WTC11 (cell line): Measurements from ENCODE around the gene NEK6. TPM values are rescaled to one million over a fixed set of nuclear protein-coding genes. Genes with fewer than 3 reads are reported as not detected.

Experiments
- ATAC-seq: fragments of 200-7000 bp; cut with Tn5 transposase; 2 replicates; pipeline ENCODE4 v1.10.0; 2021; ENCODE audit warnings: mild to moderate bottlenecking, moderate library complexity
- CTCF ChIA-PET: fragments of 300-600 bp; sonication (Branson Sonifier 250); formaldehyde crosslinking; loops from one replicate; lab custom pipeline; 2021; ENCODE audit warnings: antibody characterized with exemption; lab: Charles Lee
- POLR2A ChIA-PET: fragments of 350-600 bp; sonication (Branson Sonifier 250); formaldehyde crosslinking; loops from one replicate; lab custom pipeline; 2021; ENCODE audit warnings: antibody characterized with exemption; lab: Charles Lee
- DNase-seq: peaks from one replicate; pipeline ENCODE4 v3.0.0; 2021; ENCODE audit warnings: low spot score
- H3K27ac Mint-ChIP-seq: 2 replicates; pipeline ENCODE4 v1.8.0; 2021; ENCODE audit warnings: mixed read lengths
- H3K27me3 Mint-ChIP-seq: 2 replicates; pipeline ENCODE4 v1.8.0; 2021; ENCODE audit warnings: low read depth, mild to moderate bottlenecking, moderate library complexity, mixed read lengths
- H3K36me3 Mint-ChIP-seq: 2 replicates; pipeline ENCODE4 v1.8.0; 2021; ENCODE audit warnings: mixed read lengths
- H3K4me1 Mint-ChIP-seq: 2 replicates; pipeline ENCODE4 v1.8.0; 2022; ENCODE audit warnings: mixed read lengths
- H3K4me3 Mint-ChIP-seq: 2 replicates; pipeline ENCODE4 v1.8.0; 2021; ENCODE audit warnings: mild to moderate bottlenecking, moderate library complexity, mixed read lengths
- H3K9me3 Mint-ChIP-seq: 2 replicates; pipeline ENCODE4 v1.8.0; 2021; ENCODE audit warnings: mixed read lengths
- ATF1 ChIP-seq: sonication (generic); formaldehyde crosslinking; IDR thresholded peaks from 2 replicates; pipeline ENCODE4 v1.8.1; 2023; ENCODE audit warnings: mild to moderate bottlenecking, moderate library complexity, missing genetic modification reagents
- CREB1 ChIP-seq: sonication (generic); formaldehyde crosslinking; IDR thresholded peaks from 2 replicates; pipeline ENCODE4 v1.8.0; 2023; ENCODE audit warnings: mild to moderate bottlenecking, missing genetic modification reagents
- ELF4 ChIP-seq: sonication (generic); formaldehyde crosslinking; IDR thresholded peaks from 2 replicates; pipeline ENCODE4 v1.8.1; 2022; ENCODE audit warnings: low read depth, mild to moderate bottlenecking, moderate library complexity, missing genetic modification reagents
- ERG ChIP-seq: fragments of 250-450 bp; sonication (Bioruptor Pico); IDR thresholded peaks from 2 replicates; pipeline ENCODE4 v1.8.0; 2021; ENCODE audit warnings: mild to moderate bottlenecking
- GTF2I ChIP-seq: fragments of 250-450 bp; sonication (Bioruptor Pico); conservative IDR thresholded peaks from 2 replicates; pipeline ENCODE4 v1.4.0; 2021; ENCODE audit warnings: mild to moderate bottlenecking
- JAZF1 ChIP-seq: fragments of 250-450 bp; sonication (Bioruptor Pico); IDR thresholded peaks from 2 replicates; pipeline ENCODE4 v1.9.0; 2021; ENCODE audit warnings: moderate library complexity, mild to moderate bottlenecking, inconsistent platforms
- MAX ChIP-seq: sonication (generic); formaldehyde crosslinking; IDR thresholded peaks from 2 replicates; pipeline ENCODE4 v1.8.0; 2022; ENCODE audit warnings: mild to moderate bottlenecking, missing genetic modification reagents
- OVOL2 ChIP-seq: fragments of 250-450 bp; sonication (Bioruptor Pico); IDR thresholded peaks from 2 replicates; pipeline ENCODE4 v1.9.0; 2021; ENCODE audit warnings: mild to moderate bottlenecking, borderline replicate concordance
- RELA ChIP-seq: sonication (generic); formaldehyde crosslinking; IDR thresholded peaks from 2 replicates; pipeline ENCODE4 v1.8.1; 2022; ENCODE audit warnings: missing genetic modification reagents, mild to moderate bottlenecking, borderline replicate concordance
- SMAD4 ChIP-seq: sonication (generic); formaldehyde crosslinking; IDR thresholded peaks from 2 replicates; pipeline ENCODE4 v1.8.0; 2022; ENCODE audit warnings: mild to moderate bottlenecking, missing genetic modification reagents
- SP1 ChIP-seq: sonication (generic); formaldehyde crosslinking; conservative IDR thresholded peaks from 2 replicates; pipeline ENCODE4 v1.8.1; 2022; ENCODE audit warnings: missing genetic modification reagents
- TEAD1 ChIP-seq: sonication (generic); formaldehyde crosslinking; IDR thresholded peaks from 2 replicates; pipeline ENCODE4 v1.8.0; 2022; ENCODE audit warnings: mild to moderate bottlenecking, missing genetic modification reagents
- ZBTB21 ChIP-seq: sonication (generic); formaldehyde crosslinking; IDR thresholded peaks from 2 replicates; pipeline ENCODE4 v1.8.1; 2023; ENCODE audit warnings: mild to moderate bottlenecking, missing genetic modification reagents, borderline replicate concordance
- ZNF232 ChIP-seq: sonication (generic); formaldehyde crosslinking; IDR thresholded peaks from 2 replicates; pipeline ENCODE4 v1.8.0; 2022; ENCODE audit warnings: mild to moderate bottlenecking, missing genetic modification reagents
- ZNF281 ChIP-seq: sonication (generic); formaldehyde crosslinking; IDR thresholded peaks from 2 replicates; pipeline ENCODE4 v1.8.0; 2023; ENCODE audit warnings: mild to moderate bottlenecking, missing genetic modification reagents
- ZNF317 ChIP-seq: sonication (generic); formaldehyde crosslinking; IDR thresholded peaks from 2 replicates; pipeline ENCODE4 v1.8.1; 2023; ENCODE audit warnings: low read depth, mild to moderate bottlenecking, moderate library complexity, missing genetic modification reagents, borderline replicate concordance
- ZNF425 ChIP-seq: fragments of 250-450 bp; sonication (Bioruptor Pico); conservative IDR thresholded peaks from 2 replicates; pipeline ENCODE4 v1.9.0; 2021; ENCODE audit warnings: mild to moderate bottlenecking
- ZSCAN18 ChIP-seq: fragments of 250-450 bp; sonication (Bioruptor Pico); IDR thresholded peaks from 2 replicates; pipeline ENCODE4 v2.1.2; 2022; ENCODE audit warnings: mild to moderate bottlenecking, moderate library complexity
- total RNA-seq: library from RNA; stranded (reverse); gene quantifications from 3 replicates; pipeline ENCODE4 v1.2.3, GENCODE V29; 2021

Gene NEK6
- total RNA-seq, 1 experiment from 2014 or later: 23.0 TPM

- TF ChIP-seq ZNF425 (no peak), MAX (CRISPR knock-in tag) (no peak), TEAD1 (CRISPR knock-in tag) (no peak), ZNF232 (CRISPR knock-in tag) (no peak), ZNF317 (CRISPR knock-in tag) (no peak), ERG (CRISPR knock-in tag) (no peak), JAZF1 (CRISPR knock-in tag) (no peak)
- TF ChIP-seq, all 79 proteins: peak for 0
Observed at GRCh38 chr9:124394596-124394995, 136.8 kb downstream of the NEK6 start (continued).

GRCh38 chr9:124395826-124396225 lies 138.1 kb downstream of the NEK6 start:
- Mint-ChIP-seq H3K36me3 (peaks cover 6% of the 10 kb centered on the region), H3K27me3 (no peaks in the 10 kb centered on the region), H3K9me3 (no peaks in the 10 kb centered on the region), H3K27ac (no peak overlapping the region), H3K4me3 (no peak overlapping the region), H3K4me1 (peaks cover 46% of the 10 kb centered on the region)
- ChIA-PET POLR2A (no interaction called here), CTCF (interaction anchor here (1.1 to 1.9 kb wide), 2 partner anchors 14 to 262 kb away, joined by 4 to 5 read pairs; no protein-coding TSS in a partner anchor)
- TF ChIP-seq ATF1: no peak
- TF ChIP-seq RELA (CRISPR knock-in tag): no peak
- TF ChIP-seq SP1 (CRISPR knock-in tag): no peak
- TF ChIP-seq ZSCAN18 (CRISPR knock-in tag): no peak
- no peak for TF ChIP-seq MAX (CRISPR knock-in tag)
- TF ChIP-seq SMAD4 (CRISPR knock-in tag): no peak
- no peak for TF ChIP-seq CREB1 (CRISPR knock-in tag)
- no peak for TF ChIP-seq ERG (CRISPR knock-in tag)
- TF ChIP-seq ZNF281 (CRISPR knock-in tag): no peak
- no peak for TF ChIP-seq GTF2I (CRISPR knock-in tag)
- no peak for TF ChIP-seq TEAD1 (CRISPR knock-in tag)
- no peak for TF ChIP-seq ZBTB21 (CRISPR knock-in tag)
- no peak for TF ChIP-seq ELF4 (CRISPR knock-in tag)
- TF ChIP-seq OVOL2 (CRISPR knock-in tag): no peak
- ATAC-seq (no peak), DNase-seq (no peak)
